ENCODE data around the gene CHD6. TPM values are rescaled to one million over a fixed set of nuclear protein-coding genes. Genes with fewer than 3 reads are reported as not detected.
A peak's percentile ranks its signal among the peaks of the same experiment; 100 is the strongest.

CHD6 gene
- polyA plus RNA-seq, 10 donors: 15.4 to 27.1 (median 21.8) TPM

GRCh38 chr20:41510224-41510623 lies 108.0 kb downstream of the CHD6 start:
- DNase-seq: no peak

- DNase-seq: no peak
These were observed 108.6 kb downstream of the CHD6 start for GRCh38 chr20:41509316-41510200.

- no peak for DNase-seq
These were observed 109.8 kb downstream of the CHD6 start for GRCh38 chr20:41508335-41508734.

GRCh38 chr20:41507851-41508250 lies 110.3 kb downstream of the CHD6 start:
- no peak for DNase-seq

GRCh38 chr20:41507436-41507835 lies 110.7 kb downstream of the CHD6 start:
- no peak for DNase-seq

GRCh38 chr20:41506192-41506915 lies 111.8 kb downstream of the CHD6 start:
- DNase-seq: no peak

- no peak for DNase-seq
These were observed 113.0 kb downstream of the CHD6 start for GRCh38 chr20:41505184-41505583.

- no peak for DNase-seq
These were observed 116.8 kb downstream of the CHD6 start for GRCh38 chr20:41501376-41501775.

- peak in 1 of 3 donors; percentile 59 for DNase-seq
These were observed 118.0 kb downstream of the CHD6 start for GRCh38 chr20:41499961-41500725.

GRCh38 chr20:41499064-41499463 lies 119.1 kb downstream of the CHD6 start:
- DNase-seq: no peak

- no peak for DNase-seq
These were observed 120.8 kb downstream of the CHD6 start for GRCh38 chr20:41497186-41497895.

- no peak for DNase-seq
These were observed 123.7 kb downstream of the CHD6 start for GRCh38 chr20:41494451-41494850.

- DNase-seq: no peak
These were observed 134.6 kb downstream of the CHD6 start for GRCh38 chr20:41483553-41483930.

- DNase-seq: peak in 1 of 3 donors; percentile 86
These were observed 135.3 kb downstream of the CHD6 start for GRCh38 chr20:41482647-41483552.

GRCh38 chr20:41480054-41480770 lies 138.0 kb downstream of the CHD6 start:
- peak in 1 of 3 donors; percentile 21 for DNase-seq

- DNase-seq: no peak
These were observed 139.1 kb downstream of the CHD6 start for GRCh38 chr20:41479113-41479512.

GRCh38 chr20:41478026-41478425 lies 140.2 kb downstream of the CHD6 start:
- no peak for DNase-seq

GRCh38 chr20:41476446-41476845 lies 141.7 kb downstream of the CHD6 start:
- no peak for DNase-seq

- peak; percentile 65 to 80 (median 71) for DNase-seq
These were observed 142.2 kb downstream of the CHD6 start for GRCh38 chr20:41476013-41476441.

GRCh38 chr20:41475503-41475902 lies 142.7 kb downstream of the CHD6 start:
- no peak for DNase-seq
